Ishikawa (cell line): ENCODE measurements around the gene DNM2.

Source experiments
- CEBPB ChIP-seq: IDR thresholded peaks from 2 replicates; pipeline ENCODE4 v1.6.1; 2012
- CREB1 ChIP-seq: IDR thresholded peaks from 2 replicates; pipeline ENCODE4 v1.6.1; 2012; ENCODE audit warnings: low read depth
- EP300 ChIP-seq: IDR thresholded peaks from 2 replicates; pipeline ENCODE4 v1.6.1; 2012; ENCODE audit warnings: borderline replicate concordance
- FOXM1 ChIP-seq: IDR thresholded peaks from 2 replicates; pipeline ENCODE4 v1.6.1; 2012; ENCODE audit warnings: low read depth, borderline replicate concordance
- TCF12 ChIP-seq: IDR thresholded peaks from 2 replicates; pipeline ENCODE4 v1.6.1; 2012; ENCODE audit warnings: low read depth
- TEAD4 ChIP-seq: IDR thresholded peaks from 2 replicates; pipeline ENCODE4 v1.6.1; 2012
- ZBTB7A ChIP-seq: IDR thresholded peaks from 2 replicates; pipeline ENCODE4 v1.6.1; 2012; ENCODE audit warnings: low read depth
- TF ChIP-seq, protein P1 (sequence below): IDR thresholded peaks from 2 replicates; pipeline ENCODE4 v1.6.1; 2012

DNA sequence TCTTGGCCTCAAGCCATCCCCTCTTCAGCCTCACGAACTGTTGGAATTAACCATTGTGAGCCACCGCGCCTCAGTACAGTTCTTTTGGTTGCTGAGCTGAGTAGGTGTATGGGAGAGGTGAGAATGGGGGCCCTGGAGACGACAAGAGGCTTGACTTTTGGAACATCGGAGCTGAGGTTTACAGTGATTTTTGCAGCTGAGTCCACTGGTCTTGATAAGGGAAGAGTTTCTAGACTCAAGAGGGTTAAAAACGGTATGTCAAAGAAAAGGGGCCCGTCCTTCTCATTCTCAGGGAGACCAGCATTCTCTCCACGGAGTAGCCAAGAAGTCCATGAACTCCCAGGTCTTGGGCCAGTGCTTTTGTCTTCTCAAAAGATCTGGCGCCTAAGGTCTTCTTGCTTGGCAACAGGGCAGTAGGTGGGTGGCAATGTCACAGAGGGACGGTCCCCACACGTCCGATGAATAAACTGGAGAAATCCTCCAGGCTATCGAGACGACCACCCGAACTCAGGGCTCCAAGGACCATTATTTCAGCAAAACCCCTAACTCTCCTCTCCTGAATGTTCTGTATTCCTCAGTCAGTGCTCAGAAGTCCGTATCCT lies 23.1 kb upstream of the DNM2 start:
- TF ChIP-seq EP300 (no peak), ZBTB7A (no peak), FOXM1 (no peak), TEAD4 (no peak), CEBPB (no peak), TCF12 (no peak), CREB1 (no peak)
- TF ChIP-seq, protein P1, sequence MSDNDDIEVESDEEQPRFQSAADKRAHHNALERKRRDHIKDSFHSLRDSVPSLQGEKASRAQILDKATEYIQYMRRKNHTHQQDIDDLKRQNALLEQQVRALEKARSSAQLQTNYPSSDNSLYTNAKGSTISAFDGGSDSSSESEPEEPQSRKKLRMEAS: no peak
